Sigmoid colon (tissue), 4 donors: Measurements from ENCODE around the gene CDH15.

ENCODE experiments used
- CTCF ChIP-seq, 4 experiments: fragments of 450-650 bp in 3 of 4; fragments of 200-600 bp in 1 of 4; IDR thresholded peaks; one replicate each; pipeline ENCODE4 v1.5.1; 2016 to 2019; ENCODE audit warnings: antibody characterized with exemption in 4 of 4, mild to moderate bottlenecking in 3 of 4, moderate library complexity in 2 of 4
- EP300 ChIP-seq, 4 donors: sonication (generic); formaldehyde crosslinking; IDR thresholded peaks; one replicate each; pipeline ENCODE4 v1.6.1; 2017; ENCODE audit warnings: antibody characterized with exemption in 4 of 4
- POLR2A ChIP-seq, 2 donors: fragments of 450-650 bp; IDR thresholded peaks; one replicate each; pipeline ENCODE4 v1.6.1; 2016; ENCODE audit warnings: antibody characterized with exemption in 2 of 2, mild to moderate bottlenecking in 2 of 2, moderate library complexity in 2 of 2
- POLR2AphosphoS5 ChIP-seq, 4 donors: sonication (generic); formaldehyde crosslinking; IDR thresholded peaks; one replicate each; pipeline ENCODE4 v1.6.1; 2017; ENCODE audit warnings: antibody characterized with exemption in 4 of 4

GRCh38 chr16:89209522-89210044 lies 38.0 kb downstream of the CDH15 start:
- TF ChIP-seq CTCF (IDR thresholded peaks at IDR 0.05) (no peak), EP300 (IDR thresholded peaks at IDR 0.05) (no peak), POLR2A (IDR thresholded peaks at IDR 0.05) (no peak), POLR2AphosphoS5 (IDR thresholded peaks at IDR 0.05) (no peak)
